ENCODE measurements around the gene GAPVD1.
A peak's percentile ranks its signal among the peaks of the same experiment; 100 is the strongest.
"Not testable (repeated sequence)": the region's sequence is repeated elsewhere in the genome, so short reads cannot be mapped to it uniquely, and the experiment has no call there.

The GAPVD1 gene

GRCh38 chr9:125261501-125262293 lies at the start of gene GAPVD1:
GAPVD1 (plus strand) TSS chr9:125261826; CDS start chr9:125298922, 37,096 bp downstream.
- DNase-seq (ENCODE audit: low read depth in 2 of 2): peak; percentile 66 to 70

- DNase-seq (ENCODE audit: low read depth in 2 of 2): no peak
These were observed 47.4 kb upstream of the GAPVD1 start for GRCh38 chr9:125214186-125214585.

GRCh38 chr9:125218621-125219020 lies 43.0 kb upstream of the GAPVD1 start:
- DNase-seq (ENCODE audit: low read depth in 2 of 2): no peak

GRCh38 chr9:125224858-125225257 lies 36.8 kb upstream of the GAPVD1 start:
- not testable (repeated sequence) for DNase-seq (ENCODE audit: low read depth in 2 of 2)

- no peak for DNase-seq (ENCODE audit: low read depth in 2 of 2)
These were observed 33.9 kb upstream of the GAPVD1 start for GRCh38 chr9:125227761-125228160.

- DNase-seq (ENCODE audit: low read depth in 2 of 2): no peak
These were observed 27.9 kb upstream of the GAPVD1 start for GRCh38 chr9:125233678-125234077.

GRCh38 chr9:125234099-125234498 lies 27.5 kb upstream of the GAPVD1 start:
- not testable (repeated sequence) for DNase-seq (ENCODE audit: low read depth in 2 of 2)

- DNase-seq (ENCODE audit: low read depth in 2 of 2): no peak
These were observed 25.7 kb upstream of the GAPVD1 start for GRCh38 chr9:125235804-125236519.

GRCh38 chr9:125236520-125237159 lies 25.0 kb upstream of the GAPVD1 start:
- DNase-seq (ENCODE audit: low read depth in 2 of 2): not testable (repeated sequence)

GRCh38 chr9:125238127-125238914 lies 23.3 kb upstream of the GAPVD1 start:
- DNase-seq (ENCODE audit: low read depth in 2 of 2): no peak

- no peak for DNase-seq (ENCODE audit: low read depth in 2 of 2)
These were observed 22.6 kb upstream of the GAPVD1 start for GRCh38 chr9:125238915-125239446.

- DNase-seq (ENCODE audit: low read depth in 2 of 2): no peak
These were observed 21.7 kb upstream of the GAPVD1 start for GRCh38 chr9:125239631-125240597.

GRCh38 chr9:125240649-125240999 lies 21.0 kb upstream of the GAPVD1 start:
- DNase-seq (ENCODE audit: low read depth in 2 of 2): no peak

- DNase-seq (ENCODE audit: low read depth in 2 of 2): peak; percentile 97 to 98
These were observed 20.4 kb upstream of the GAPVD1 start, which contains the start of gene HSPA5 for GRCh38 chr9:125241000-125241862. HSPA5 (minus strand) TSS chr9:125241343; CDS start chr9:125241126, 217 bp downstream.

GRCh38 chr9:125241863-125242739 lies 19.5 kb upstream of the GAPVD1 start:
- DNase-seq (ENCODE audit: low read depth in 2 of 2): peak in 1 of 2 donors; percentile 3

GRCh38 chr9:125243792-125244260 lies 17.8 kb upstream of the GAPVD1 start:
- no peak for DNase-seq (ENCODE audit: low read depth in 2 of 2)

- DNase-seq (ENCODE audit: low read depth in 2 of 2): no peak
These were observed 15.4 kb upstream of the GAPVD1 start for GRCh38 chr9:125246261-125246667.

GRCh38 chr9:125254231-125254630 lies 7.4 kb upstream of the GAPVD1 start:
- DNase-seq (ENCODE audit: low read depth in 2 of 2): no peak

Measured in stimulated activated CD4-positive, alpha-beta T cell treated with anti-CD3 and anti-CD28 coated beads, Interleukin-1b, Interleukin-23, amount 100 ng/mL, for 1 hour (primary cell).